Neuronal stem cell (in vitro differentiated cells): ENCODE data around the gene MEGF11.

ENCODE experiments used
- DNase-seq: peaks from one replicate; pipeline ENCODE4 v3.0.0-alpha.2; 2013; ENCODE audit warnings: low spot score
- H2AFZ ChIP-seq: one replicate; pipeline ENCODE4 v1.6.1; 2013; ENCODE audit warnings: mild to moderate bottlenecking, low read length, inconsistent platforms
- H2AK5ac ChIP-seq: 2 replicates; pipeline ENCODE4 v1.6.1; 2013; ENCODE audit warnings: low read depth, mild to moderate bottlenecking, inconsistent platforms, low read length, moderate library complexity, mixed read lengths
- H2BK120ac ChIP-seq: 2 replicates; pipeline ENCODE4 v1.6.1; 2013; ENCODE audit warnings: low read depth, mild to moderate bottlenecking, inconsistent platforms, low read length, moderate library complexity, mixed read lengths
- H2BK12ac ChIP-seq: one replicate; pipeline ENCODE4 v1.6.1; 2013; ENCODE audit warnings: low read length, inconsistent platforms
- H2BK15ac ChIP-seq: 2 replicates; pipeline ENCODE4 v1.6.1; 2013; ENCODE audit warnings: mild to moderate bottlenecking, low read length, inconsistent platforms, mixed read lengths
- H2BK5ac ChIP-seq: one replicate; pipeline ENCODE4 v1.6.1; 2013; ENCODE audit warnings: inconsistent platforms, mild to moderate bottlenecking, low read length, moderate library complexity
- H3K14ac ChIP-seq: one replicate; pipeline ENCODE4 v1.6.1; 2013; ENCODE audit warnings: low read length, inconsistent platforms
- H3K18ac ChIP-seq: 2 replicates; pipeline ENCODE4 v1.6.1; 2013; ENCODE audit warnings: low read length, inconsistent platforms
- H3K23ac ChIP-seq: 2 replicates; pipeline ENCODE4 v1.6.1; 2013; ENCODE audit warnings: low read depth, mild to moderate bottlenecking, mixed read lengths, low read length, inconsistent platforms; ENCODE audit not compliant: poor library complexity
- H3K27ac ChIP-seq: replicated peaks from 3 replicates; pipeline ENCODE4 v1.5.1; 2013; ENCODE audit warnings: low read length, inconsistent platforms
- H3K27me3 ChIP-seq, 3 experiments: 2 replicates each; pipeline ENCODE4 v1.6.1; 2013; ENCODE audit warnings: low read length in 3 of 3, mild to moderate bottlenecking in 2 of 3, inconsistent platforms in 1 of 3, low read depth in 1 of 3, mixed read lengths in 1 of 3, moderate library complexity in 1 of 3; ENCODE audit not compliant: control insufficient read depth in 3 of 3, insufficient read depth in 3 of 3
- H3K36me3 ChIP-seq, 2 donors: replicated peaks in 1 of 2; 2 replicates each; pipeline ENCODE4 v1.6.1; 2013; ENCODE audit warnings: low read length in 2 of 2; ENCODE audit not compliant: control insufficient read depth in 2 of 2, insufficient read depth in 2 of 2
- H3K4ac ChIP-seq: 2 replicates; pipeline ENCODE4 v1.6.1; 2013; ENCODE audit warnings: inconsistent platforms, mild to moderate bottlenecking, low read length, moderate library complexity
- H3K4me1 ChIP-seq, 2 donors: 1 replicate in 1 of 2; 2 replicates in 1 of 2; pipeline ENCODE4 v1.6.1; 2013; ENCODE audit warnings: low read length in 2 of 2, low read depth in 1 of 2; ENCODE audit not compliant: control insufficient read depth in 2 of 2, insufficient read depth in 1 of 2
- H3K4me2 ChIP-seq: one replicate; pipeline ENCODE4 v1.6.1; 2013; ENCODE audit warnings: mild to moderate bottlenecking, low read length, inconsistent platforms; ENCODE audit not compliant: insufficient read depth, poor library complexity, severe bottlenecking
- H3K4me3 ChIP-seq, 2 donors: 2 replicates each; pipeline ENCODE4 v1.5.1; 2013; ENCODE audit warnings: low read length in 2 of 2, mild to moderate bottlenecking in 2 of 2, inconsistent platforms in 1 of 2, moderate library complexity in 1 of 2
- H3K79me1 ChIP-seq: one replicate; pipeline ENCODE4 v1.6.1; 2013; ENCODE audit warnings: low read depth, mild to moderate bottlenecking, inconsistent platforms, low read length, moderate library complexity
- H3K9ac ChIP-seq: one replicate; pipeline ENCODE4 v1.6.1; 2013; ENCODE audit warnings: mild to moderate bottlenecking, low read depth, low read length, inconsistent platforms; ENCODE audit not compliant: poor library complexity
- H3K9me3 ChIP-seq, 2 donors: replicated peaks in 1 of 2; 2 replicates each; pipeline versions ENCODE3 to v1.6.1; 2013; ENCODE audit warnings: low read length in 2 of 2, mild to moderate bottlenecking in 2 of 2, inconsistent platforms in 1 of 2, low read depth in 1 of 2, mixed read lengths in 1 of 2, moderate library complexity in 1 of 2; ENCODE audit not compliant: control insufficient read depth in 2 of 2, insufficient read depth in 1 of 2
- H4K8ac ChIP-seq: one replicate; pipeline ENCODE4 v1.6.1; 2013; ENCODE audit warnings: low read depth, mild to moderate bottlenecking, inconsistent platforms, low read length, moderate library complexity
- H4K91ac ChIP-seq: one replicate; pipeline ENCODE4 v1.6.1; 2013; ENCODE audit warnings: low read length, low read depth, mild to moderate bottlenecking, inconsistent platforms; ENCODE audit not compliant: poor library complexity
- WGBS, 2 donors: extraction: QIAGEN DNeasy Blood & Tissue Kit; methylation state at CpG; one replicate each; pipeline ENCODE4 v1.1.7; 2013; ENCODE audit warnings: missing lambda C conversion rate in 2 of 2, mixed read lengths in 1 of 2; ENCODE audit not compliant: insufficient read length in 2 of 2, insufficient replicate concordance in 1 of 2; ENCODE audit errors: extremely low coverage in 2 of 2; 5-methylcytosine and 5-hydroxymethylcytosine counted together

Gene MEGF11

GRCh38 chr15:66085128-66085527 lies 168.4 kb downstream of the MEGF11 start:
- H3K23ac ChIP-seq, result no peak overlapping the region
- peaks cover 0 to 7% (median 2%) of the 10 kb centered on the region in 3 experiments for H3K27me3 ChIP-seq
- no peaks in the 10 kb centered on the region for H3K9me3 ChIP-seq
- H3K27ac ChIP-seq, result no peak overlapping the region
- no peak overlapping the region for H4K8ac ChIP-seq
- H2AFZ ChIP-seq, result no peak overlapping the region
- no peak overlapping the region for H2BK15ac ChIP-seq
- H2BK5ac ChIP-seq, result no peak overlapping the region
- H3K79me1 ChIP-seq, result peaks cover 1% of the 10 kb centered on the region
- no peak for DNase-seq
- no peak overlapping the region for H2AK5ac ChIP-seq
- H3K18ac ChIP-seq, result no peak overlapping the region
- H3K14ac ChIP-seq, result no peak overlapping the region
- peaks cover 0 to 3% of the 10 kb centered on the region in 2 donors for H3K4me1 ChIP-seq
- no peaks in the 10 kb centered on the region for H3K36me3 ChIP-seq
- H3K4me2 ChIP-seq, result no peak overlapping the region
- H2BK12ac ChIP-seq, result no peak overlapping the region
- H3K4me3 ChIP-seq, result no peak overlapping the region
- no CpG with 5 or more reads among the region's 6 CpGs for WGBS, 2 donors
- H2BK120ac ChIP-seq, result no peak overlapping the region
- H3K9ac ChIP-seq, result no peak overlapping the region
- H4K91ac ChIP-seq, result no peak overlapping the region
- no peak overlapping the region for H3K4ac ChIP-seq

GRCh38 chr15:66084704-66085103 lies 168.8 kb downstream of the MEGF11 start:
- no peak overlapping the region for H2BK5ac ChIP-seq
- no peaks in the 10 kb centered on the region for H3K9me3 ChIP-seq
- H3K14ac ChIP-seq, result no peak overlapping the region
- no peak overlapping the region for H2BK15ac ChIP-seq
- no peak overlapping the region for H3K9ac ChIP-seq
- no peak overlapping the region for H3K23ac ChIP-seq
- no peak overlapping the region for H3K4me3 ChIP-seq
- H3K27me3 ChIP-seq, result peaks cover 0 to 7% (median 2%) of the 10 kb centered on the region in 3 experiments
- no peak overlapping the region for H2AK5ac ChIP-seq
- H4K8ac ChIP-seq, result no peak overlapping the region
- H3K4me2 ChIP-seq, result no peak overlapping the region
- H3K79me1 ChIP-seq, result peaks cover 1% of the 10 kb centered on the region
- H2AFZ ChIP-seq, result no peak overlapping the region
- no peaks in the 10 kb centered on the region for H3K36me3 ChIP-seq
- H3K4me1 ChIP-seq, result peaks cover 0 to 6% of the 10 kb centered on the region in 2 donors
- H4K91ac ChIP-seq, result no peak overlapping the region
- DNase-seq, result no peak
- no peak overlapping the region for H3K4ac ChIP-seq
- WGBS, 2 donors, result no CpG with 5 or more reads among the region's 10 CpGs
- H2BK120ac ChIP-seq, result no peak overlapping the region
- no peak overlapping the region for H3K18ac ChIP-seq
- no peak overlapping the region for H2BK12ac ChIP-seq
- no peak overlapping the region for H3K27ac ChIP-seq

GRCh38 chr15:66080717-66081398 lies 172.7 kb downstream of the MEGF11 start:
- DNase-seq, result no peak
- no peaks in the 10 kb centered on the region for H3K27me3 ChIP-seq
- H3K4me2 ChIP-seq, result no peak overlapping the region
- H3K18ac ChIP-seq, result no peak overlapping the region
- no peak overlapping the region for H4K8ac ChIP-seq
- no peak overlapping the region for H2BK15ac ChIP-seq
- H3K4ac ChIP-seq, result no peak overlapping the region
- H2BK12ac ChIP-seq, result peak overlapping the region; percentile 43
- H3K36me3 ChIP-seq, result no peaks in the 10 kb centered on the region
- no peak overlapping the region for H3K14ac ChIP-seq
- no peak overlapping the region for H2AK5ac ChIP-seq
- H2BK5ac ChIP-seq, result no peak overlapping the region
- H3K4me3 ChIP-seq, result no peak overlapping the region
- H3K23ac ChIP-seq, result no peak overlapping the region
- peak overlapping the region; percentile 39 for H3K9ac ChIP-seq
- no peak overlapping the region for H3K27ac ChIP-seq
- H2BK120ac ChIP-seq, result no peak overlapping the region
- WGBS, 2 donors, result no CpG with 5 or more reads among the region's 23 CpGs
- no peaks in the 10 kb centered on the region for H3K9me3 ChIP-seq
- H3K4me1 ChIP-seq, result peaks cover 0 to 6% of the 10 kb centered on the region in 2 donors
- no peak overlapping the region for H4K91ac ChIP-seq
- peak overlapping the region; percentile 26 for H2AFZ ChIP-seq
- H3K79me1 ChIP-seq, result peaks cover 1% of the 10 kb centered on the region

DNA sequence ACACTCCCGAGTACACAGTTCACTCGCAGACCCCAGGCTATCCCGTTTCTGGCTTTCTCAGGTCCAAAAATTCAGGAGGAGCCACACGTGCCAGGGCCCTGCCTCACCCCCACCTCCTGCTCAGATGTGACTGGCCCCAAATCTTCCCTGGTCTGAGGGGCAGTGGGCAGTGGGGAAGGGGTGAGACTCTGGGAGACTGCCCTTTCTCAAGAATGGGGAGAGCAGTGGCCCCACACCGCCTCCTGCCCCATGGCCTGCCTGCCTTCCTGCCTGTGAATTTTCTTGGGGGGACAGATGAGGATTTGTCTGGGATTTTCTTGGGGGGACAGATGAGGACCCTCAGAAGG lies 174.6 kb downstream of the MEGF11 start:
- H2BK12ac ChIP-seq, result no peak overlapping the region
- no peak overlapping the region for H3K18ac ChIP-seq
- no peak overlapping the region for H3K23ac ChIP-seq
- no peak overlapping the region for H2AFZ ChIP-seq
- H3K27ac ChIP-seq, result no peak overlapping the region
- no peak overlapping the region for H2BK5ac ChIP-seq
- H3K27me3 ChIP-seq, result no peaks in the 10 kb centered on the region
- no peak overlapping the region for H3K4me3 ChIP-seq
- H3K4ac ChIP-seq, result no peak overlapping the region
- H2BK15ac ChIP-seq, result no peak overlapping the region
- no peak overlapping the region for H2BK120ac ChIP-seq
- no peak overlapping the region for H3K14ac ChIP-seq
- WGBS, 2 donors, result no CpG with 5 or more reads among the region's 5 CpGs
- peak overlapping the region; percentile 48 for H2AK5ac ChIP-seq
- H3K4me1 ChIP-seq, result peaks cover 0 to 6% of the 10 kb centered on the region in 2 donors
- no peak overlapping the region for H3K4me2 ChIP-seq
- no peak overlapping the region for H3K9ac ChIP-seq
- H3K79me1 ChIP-seq, result no peaks in the 10 kb centered on the region
- DNase-seq, result no peak
- no peak overlapping the region for H4K91ac ChIP-seq
- H3K36me3 ChIP-seq, result no peaks in the 10 kb centered on the region
- H3K9me3 ChIP-seq, result no peaks in the 10 kb centered on the region
- no peak overlapping the region for H4K8ac ChIP-seq
